NCI-H2227 (cell line): ENCODE measurements around the gene IL20.

ENCODE experiments used
- DNase-seq: peaks from one replicate; lab custom pipeline; 2025; ENCODE audit not compliant: unreplicated experiment; lab: John Stamatoyannopoulos, UW

IL20 gene, protein sequence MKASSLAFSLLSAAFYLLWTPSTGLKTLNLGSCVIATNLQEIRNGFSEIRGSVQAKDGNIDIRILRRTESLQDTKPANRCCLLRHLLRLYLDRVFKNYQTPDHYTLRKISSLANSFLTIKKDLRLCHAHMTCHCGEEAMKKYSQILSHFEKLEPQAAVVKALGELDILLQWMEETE

DNA sequence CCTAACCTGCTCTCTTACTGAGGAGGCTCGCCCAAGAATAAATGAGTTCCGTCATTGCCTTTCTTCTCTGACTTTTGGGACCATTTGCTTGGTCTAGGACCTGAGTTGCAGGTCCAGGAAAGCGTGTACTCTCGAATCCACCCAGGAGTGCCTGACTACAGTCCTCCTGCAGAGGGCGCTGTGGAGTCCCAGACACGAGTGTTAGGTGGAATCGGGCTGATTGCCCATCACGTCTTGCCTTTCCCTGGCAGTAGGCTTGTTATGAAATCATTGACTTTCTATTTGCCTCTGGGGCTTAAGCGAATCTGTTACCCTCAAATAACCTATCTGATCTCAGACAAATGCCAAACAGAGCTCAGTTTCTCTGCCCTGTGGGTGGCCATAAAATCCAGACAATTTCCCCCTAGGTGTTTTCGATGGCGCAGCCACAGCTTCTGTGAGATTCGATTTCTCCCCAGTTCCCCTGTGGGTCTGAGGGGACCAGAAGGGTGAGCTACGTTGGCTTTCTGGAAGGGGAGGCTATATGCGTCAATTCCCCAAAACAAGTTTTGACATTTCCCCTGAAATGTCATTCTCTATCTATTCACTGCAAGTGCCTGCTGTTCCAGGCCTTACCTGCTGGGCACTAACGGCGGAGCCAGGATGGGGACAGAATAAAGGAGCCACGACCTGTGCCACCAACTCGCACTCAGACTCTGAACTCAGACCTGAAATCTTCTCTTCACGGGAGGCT is at the start of gene IL20:
TSS of gene IL20 (plus strand) at position 685 of the 733 bp plus-strand sequence. CDS start 230 bp downstream, outside the sequence.
- peak; percentile 49 for DNase-seq

DNA sequence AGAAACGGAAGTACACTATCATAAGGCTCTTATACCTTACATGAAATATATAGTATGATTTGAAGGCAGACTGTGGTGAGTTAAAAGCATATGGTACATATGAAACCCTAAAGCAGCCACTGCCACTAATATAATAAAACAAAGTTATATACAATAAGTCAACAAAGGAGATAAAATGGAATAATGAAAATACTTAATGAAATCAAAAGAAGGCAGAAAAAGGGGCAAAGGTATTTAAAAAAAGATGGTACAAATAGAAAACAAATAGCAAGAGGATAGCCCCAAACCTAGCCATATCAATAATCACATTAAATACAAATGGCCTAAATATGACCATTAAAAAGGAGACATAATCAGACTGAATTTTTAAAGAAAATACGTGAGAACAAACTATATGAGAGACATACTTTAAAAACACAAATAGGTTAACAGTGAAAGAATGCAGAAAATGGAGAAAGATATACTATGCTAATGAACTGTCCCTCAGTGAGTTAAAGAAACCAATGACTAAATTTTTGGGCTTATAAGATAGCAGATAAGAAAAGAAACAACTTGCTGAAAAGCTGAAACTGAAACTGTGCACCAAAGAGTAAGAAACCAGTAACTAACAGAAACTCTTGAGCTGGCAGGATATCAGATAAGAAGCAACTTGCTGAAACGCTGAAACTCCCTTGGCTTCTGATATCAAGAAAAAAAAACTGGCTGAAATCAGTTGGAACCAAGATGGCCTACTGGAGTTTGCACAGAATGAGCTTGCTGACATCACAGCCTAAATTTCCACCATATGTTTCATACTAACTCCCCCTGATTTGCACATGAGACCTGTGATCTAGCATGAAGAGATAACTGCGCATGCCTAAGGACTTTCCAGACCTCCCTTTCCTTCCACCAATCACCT is 48.8 kb upstream of the IL20 start:
- DNase-seq = no peak

DNA sequence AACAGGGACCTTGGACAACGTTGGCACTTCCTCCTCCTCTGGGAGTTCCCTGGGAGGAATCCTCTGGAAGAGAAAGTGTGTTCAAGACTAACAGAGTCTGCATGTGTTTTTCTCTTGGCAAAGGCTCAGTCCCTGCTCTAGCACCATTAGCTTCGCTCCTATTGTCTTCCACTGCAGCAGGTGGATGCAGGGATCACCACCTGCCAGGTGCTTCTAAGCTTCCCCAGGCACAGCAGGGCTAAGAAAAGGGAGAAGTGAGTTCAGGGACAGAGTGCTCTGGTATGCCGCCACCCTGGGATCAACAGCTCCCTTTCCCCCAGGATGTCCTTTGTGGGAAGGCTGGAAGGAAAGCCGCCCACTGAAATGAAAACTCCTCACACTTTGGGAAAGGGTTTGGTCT is 43.9 kb upstream of the IL20 start:
- no peak for DNase-seq

DNA sequence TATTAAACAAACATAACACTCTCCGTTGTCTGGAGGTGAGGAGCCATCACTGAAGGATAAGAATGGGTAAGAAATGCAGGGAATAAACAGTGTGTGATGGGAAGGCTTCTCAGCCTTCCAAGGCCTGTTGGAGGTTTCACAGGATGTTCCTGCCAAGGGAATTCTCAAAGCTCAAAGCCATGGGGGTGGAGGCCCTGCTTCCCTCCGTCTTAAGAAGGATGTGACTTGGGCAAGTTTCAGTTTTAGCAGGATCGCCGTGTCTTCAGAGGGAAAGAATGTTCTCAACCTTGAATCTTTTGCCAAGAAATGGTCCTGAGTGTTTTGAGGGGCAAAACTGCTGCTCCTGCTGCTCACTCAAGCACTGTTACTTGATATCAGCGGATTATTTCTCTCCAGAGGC is 41.7 kb upstream of the IL20 start:
- no peak for DNase-seq

DNA sequence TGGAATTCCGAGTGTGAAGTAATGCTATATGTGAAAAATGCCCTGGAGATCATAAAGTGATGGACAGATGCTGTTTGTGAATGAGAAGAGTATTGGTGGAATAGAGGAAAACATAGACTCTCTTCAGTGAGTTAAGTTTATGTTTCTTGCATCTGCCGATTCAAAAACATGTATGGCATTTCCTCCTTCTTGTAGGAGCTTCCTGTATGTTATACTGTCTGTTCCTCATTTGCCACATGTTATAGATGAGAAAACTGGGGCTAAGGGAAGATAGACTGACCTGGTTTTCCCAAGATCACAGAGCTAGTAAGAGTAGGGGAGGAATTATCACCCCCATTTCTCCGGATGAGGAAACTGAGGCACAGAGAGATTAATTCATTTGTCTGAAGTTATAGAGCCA is 41.1 kb upstream of the IL20 start:
- no peak for DNase-seq

DNA sequence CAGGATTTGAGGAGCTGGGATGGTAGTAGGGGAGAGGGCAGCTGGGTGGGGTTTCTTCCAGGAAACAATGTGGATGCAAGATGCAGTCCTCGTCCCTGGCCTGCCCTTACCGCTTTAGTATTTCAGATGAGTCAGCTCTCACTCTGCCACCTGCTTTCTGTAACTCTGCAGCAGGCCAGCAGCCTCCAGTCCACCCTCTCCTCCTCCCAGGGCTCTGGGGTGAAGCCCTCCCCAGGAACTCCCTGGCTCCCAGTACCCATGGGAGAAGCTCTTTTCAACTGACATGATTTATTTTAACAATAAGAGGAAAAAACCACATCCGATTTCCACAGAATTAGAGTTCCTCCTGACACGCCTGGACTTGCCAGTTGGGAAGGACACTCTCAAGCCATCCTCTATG is 39.0 kb upstream of the IL20 start:
- DNase-seq = peak; percentile 35

DNA sequence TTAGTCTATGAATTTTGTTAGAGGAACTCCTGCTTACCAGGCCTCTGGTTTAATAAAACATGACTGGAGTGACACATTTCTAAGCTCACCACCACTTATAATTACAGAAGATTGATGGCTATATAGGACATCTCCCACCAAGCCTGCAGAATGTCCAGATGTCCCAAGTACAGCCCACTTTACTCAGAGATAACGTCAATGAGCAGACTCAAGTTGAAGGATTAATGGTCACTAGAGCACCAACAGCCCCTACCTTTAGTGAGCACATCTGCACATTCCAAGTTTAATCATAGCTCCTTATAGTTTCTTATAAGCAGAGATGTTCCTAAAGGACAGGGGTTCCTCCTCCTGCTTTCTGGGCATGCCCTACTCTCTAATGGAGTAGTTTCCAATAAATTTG is 37.4 kb upstream of the IL20 start:
- peak; percentile 20 for DNase-seq

DNA sequence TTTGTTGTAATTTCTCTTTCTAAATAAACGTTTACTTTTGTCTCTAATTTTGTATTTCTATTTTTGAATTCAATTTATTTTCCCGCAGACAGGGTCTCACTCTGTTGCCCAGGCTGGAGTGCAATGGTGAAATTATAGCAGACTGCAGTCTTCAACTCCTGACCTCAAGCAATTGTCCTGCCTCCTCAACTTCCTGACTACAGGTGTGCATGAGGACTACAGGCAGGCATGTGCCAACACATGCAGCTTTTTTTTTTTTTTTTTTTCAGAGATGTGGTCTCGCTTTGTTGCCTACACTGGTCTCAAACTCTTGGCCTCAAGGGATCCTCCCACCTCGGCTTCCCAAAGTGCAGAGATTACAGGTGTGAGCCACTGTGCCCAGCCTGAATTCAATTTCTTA is 36.7 kb upstream of the IL20 start:
- no peak for DNase-seq

DNA sequence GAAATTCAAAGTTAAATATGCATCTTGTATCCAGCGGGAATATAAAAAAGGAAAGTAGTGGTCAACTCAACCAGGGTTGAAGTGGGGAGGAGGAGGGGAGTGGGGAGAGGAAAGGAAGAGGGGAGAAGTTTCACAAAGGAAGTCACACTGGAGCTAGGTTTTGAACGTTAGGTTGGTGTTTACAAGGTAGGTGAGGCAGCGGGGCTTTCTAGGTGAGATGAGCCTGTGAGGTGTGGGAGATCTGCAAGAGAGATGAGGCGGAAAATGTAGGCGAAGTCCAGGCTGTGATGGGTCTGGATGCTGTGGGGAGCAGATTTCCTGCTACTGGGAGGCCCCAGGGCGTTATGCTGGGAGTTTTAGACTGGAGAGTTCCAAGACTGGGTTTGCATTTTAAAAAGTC is 36.1 kb upstream of the IL20 start:
- DNase-seq = no peak

DNA sequence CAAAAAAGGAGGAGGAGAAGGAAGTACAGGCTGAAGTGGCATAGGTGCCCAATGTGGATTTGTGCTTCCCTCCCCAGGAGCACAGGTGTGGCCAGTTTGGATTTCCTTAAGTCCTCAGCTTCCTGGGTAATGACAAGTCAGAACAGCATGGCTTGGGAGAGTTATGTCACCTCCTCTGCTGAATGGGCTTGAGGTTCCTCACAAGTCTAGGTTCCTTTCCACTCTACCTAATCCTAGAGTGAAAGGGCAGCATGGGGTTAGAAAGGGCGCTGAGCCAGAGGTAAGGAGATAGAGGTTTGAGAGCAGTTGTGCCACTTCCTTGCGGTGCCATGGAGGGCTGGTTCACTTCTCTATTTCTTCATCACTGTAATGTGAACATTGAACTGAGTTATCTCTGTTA is 35.5 kb upstream of the IL20 start:
- DNase-seq = no peak

DNA sequence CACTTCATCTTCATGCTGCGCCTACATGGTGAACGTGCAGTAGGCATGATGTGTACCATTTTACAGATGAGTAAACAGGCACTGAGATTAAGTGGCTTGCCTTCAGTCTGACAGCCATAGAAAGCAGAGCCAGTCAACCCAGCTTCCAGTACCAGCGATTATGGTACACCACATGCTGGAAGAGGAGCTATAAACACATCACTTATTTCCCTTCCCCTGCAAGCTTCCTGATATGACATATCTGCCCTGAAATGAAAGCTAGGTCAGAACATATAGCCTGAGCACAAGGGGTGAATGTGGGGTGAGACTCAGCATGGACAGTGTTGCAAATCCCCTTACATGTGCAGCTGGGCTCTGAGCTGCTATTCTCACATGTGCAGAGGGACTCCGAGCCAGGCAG is 33.8 kb upstream of the IL20 start:
- DNase-seq = no peak

DNA sequence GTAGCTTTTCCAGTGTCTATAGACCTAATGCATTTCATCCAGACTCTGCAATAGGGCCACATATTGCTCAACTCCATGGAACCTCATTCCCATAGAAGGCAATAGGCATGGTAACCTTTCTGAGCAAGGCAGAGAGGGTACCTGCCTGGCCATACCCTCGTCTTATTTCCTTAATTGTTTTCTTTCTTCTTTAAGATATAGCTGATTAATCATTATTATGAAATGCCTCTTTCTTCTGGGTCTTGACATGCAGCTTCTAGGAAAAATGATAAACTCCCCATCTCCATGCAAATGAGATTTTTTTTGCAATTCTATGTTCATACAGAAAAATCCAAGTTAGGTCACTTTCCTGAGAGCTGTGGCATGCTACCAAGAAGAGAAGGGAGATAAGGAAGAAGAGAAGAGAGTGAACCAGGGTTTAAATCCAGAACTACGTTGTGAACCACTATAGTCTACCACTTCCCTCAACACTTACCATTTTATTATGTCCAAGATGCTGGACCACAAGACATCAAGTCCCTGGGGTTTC is 33.0 kb upstream of the IL20 start:
- DNase-seq = no peak

DNA sequence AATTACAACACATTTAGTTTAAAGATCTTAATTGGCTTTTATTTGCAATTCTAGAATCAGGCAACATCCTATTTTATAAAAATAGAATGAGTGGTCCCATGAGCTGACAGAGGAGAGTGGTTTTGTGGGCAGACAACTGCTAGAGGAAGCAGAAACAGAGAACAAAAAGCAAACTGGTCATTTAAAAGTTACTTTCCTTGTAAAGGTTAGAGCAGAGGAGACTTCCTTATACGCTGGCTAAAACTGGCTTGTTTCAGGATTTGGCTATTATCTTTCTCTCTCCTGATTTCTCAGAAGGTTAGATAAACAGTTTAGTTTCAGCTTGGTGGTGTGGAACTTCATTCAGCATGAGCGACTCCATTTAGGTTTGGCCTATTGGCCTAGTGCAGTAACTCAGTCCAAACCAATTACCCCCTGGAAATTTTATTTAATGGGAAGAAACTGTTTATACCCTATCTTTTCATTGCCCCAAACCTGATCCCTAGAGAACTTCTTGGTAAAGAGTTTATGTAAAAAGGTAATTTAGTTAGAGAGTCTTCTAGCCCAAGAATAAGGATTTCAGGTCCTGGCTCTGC is 32.2 kb upstream of the IL20 start:
- DNase-seq = no peak

DNA sequence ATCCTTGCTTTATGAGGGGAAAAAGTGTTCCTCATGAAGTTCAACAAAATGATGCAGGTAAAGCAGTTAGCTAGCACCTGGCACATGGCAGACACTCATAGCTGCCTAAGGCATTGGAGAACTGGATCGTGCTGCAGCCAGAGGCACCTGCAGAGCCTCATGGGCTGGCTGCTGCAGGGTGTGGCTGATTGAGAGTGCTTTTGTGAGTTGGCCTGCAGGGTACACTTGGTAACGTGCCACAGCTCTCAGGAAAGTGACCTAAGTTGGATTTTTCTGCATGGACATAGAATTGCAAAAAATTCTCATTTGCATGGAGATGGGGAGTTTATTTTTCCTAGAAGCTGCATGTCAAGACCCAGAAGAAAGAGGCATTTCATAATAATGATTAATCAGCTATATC is 31.6 kb upstream of the IL20 start:
- DNase-seq = no peak

DNA sequence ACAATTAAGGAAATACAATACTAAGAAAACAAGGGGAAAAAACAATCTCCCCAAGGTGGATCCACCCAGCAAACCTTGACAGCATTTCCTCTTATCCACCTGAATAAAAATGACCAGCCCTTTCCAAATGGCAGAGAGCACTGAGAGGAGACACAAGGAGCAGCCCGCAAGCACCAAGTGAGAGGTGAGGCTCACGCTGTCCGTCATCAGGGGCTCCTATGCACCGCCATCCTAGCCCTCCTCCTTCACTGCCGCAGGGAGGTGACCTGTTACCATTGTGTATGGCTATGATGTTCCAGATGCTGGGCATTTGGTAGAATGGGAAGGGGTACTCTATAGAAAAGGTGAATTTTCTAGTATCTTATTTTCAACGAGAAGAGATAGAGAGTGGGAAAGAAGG is 31.2 kb upstream of the IL20 start:
- no peak for DNase-seq

DNA sequence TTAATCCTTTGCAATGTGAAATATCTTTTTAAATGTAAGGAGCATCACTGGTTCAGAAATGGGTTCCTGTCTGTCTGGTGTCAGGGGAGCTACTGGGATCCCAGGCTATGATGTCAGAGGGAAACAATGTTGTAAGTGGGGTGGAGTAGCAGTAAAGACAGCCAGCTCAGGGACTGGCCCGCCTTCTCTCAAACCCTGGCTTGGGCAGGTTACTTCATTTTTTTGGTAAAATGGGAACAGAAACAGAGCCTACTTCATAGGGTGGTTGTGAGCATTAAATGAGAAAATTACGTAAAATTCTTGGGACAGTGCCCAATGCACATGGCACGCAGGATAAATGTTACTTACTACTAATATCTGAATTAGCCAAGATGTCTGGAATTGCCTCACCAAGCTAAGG is 30.7 kb upstream of the IL20 start:
- DNase-seq = no peak

DNA sequence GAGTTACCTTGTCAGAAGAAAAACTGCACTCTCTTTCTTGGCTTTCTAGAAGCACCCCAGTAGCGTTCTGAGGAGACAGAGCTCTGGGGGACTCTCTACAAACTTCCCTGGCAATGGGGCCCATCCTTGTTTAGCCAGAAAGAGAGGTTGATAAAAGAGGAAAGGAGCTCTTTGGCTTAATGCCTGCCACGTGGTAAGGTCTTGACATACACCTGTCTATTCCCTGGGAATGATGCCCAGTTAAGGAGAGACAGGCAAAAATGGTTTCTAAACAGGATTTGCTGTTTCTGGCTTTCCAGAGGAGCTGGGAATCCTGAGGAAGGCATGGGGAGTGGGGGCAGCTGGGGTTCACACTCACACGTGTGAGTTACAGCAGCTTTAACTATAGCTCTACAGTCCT is 30.2 kb upstream of the IL20 start:
- no peak for DNase-seq

DNA sequence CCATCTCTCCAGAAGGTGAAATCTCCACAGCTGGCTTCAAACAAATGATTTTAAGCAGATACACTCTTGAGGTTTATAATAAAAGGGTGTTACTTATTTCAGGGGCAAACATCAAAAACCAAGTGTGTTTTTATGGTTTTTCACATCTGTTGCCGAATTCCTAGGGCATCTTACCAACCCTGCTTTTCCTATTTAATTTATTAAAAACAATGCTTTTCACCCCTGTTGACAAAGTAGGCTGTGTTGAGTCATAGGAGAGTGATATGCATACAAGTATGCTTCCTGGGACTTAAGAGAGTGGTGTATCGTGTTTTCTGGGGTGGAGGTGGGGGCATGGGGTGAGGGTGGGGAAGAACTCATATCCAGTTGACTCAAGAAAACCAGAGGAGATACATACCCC is 29.3 kb upstream of the IL20 start:
- DNase-seq = no peak

DNA sequence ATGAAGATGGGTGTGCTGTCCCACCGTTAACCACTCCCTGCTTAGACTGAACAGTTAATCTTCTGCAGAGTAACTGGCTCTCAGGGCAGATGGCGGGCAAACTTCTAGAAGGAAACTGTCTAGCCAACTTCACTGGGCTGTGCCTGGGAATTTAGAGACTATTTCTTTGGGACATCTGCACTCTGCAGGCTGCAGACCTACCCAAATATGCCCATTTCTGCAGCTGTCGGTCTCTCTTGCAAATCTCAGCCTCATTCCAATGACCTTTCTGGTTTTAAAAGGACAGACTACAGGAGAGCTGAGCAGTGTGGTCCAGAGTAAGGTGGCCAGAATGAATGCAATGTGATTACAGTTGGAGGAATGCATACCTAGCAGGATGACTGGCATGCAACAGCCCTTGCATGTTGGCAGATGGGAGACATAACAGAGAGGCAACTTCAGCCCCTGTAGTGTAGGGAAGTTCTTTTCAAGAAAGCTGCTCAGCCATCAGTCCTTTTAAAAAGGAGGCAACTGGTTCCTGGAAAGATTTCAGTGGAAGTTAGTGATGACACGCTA is 26.3 kb upstream of the IL20 start:
- DNase-seq = no peak

DNA sequence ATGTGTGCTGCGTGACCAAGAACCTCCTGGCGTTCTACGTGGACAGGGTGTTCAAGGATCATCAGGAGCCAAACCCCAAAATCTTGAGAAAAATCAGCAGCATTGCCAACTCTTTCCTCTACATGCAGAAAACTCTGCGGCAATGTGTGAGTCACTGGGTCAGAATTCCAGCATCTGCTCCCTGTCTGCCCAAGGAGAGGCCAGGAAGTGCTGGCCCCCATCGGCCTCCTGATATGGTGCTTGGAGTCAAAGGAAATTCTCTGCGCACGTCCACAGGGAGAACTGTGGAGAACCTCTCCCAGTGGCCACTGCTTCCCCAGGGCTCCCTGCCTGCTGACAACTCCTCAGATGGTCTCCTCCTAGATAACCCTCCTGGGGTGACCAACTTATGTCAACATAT is 25.6 kb upstream of the IL20 start:
- DNase-seq = no peak
